T-helper 1 cell (primary cell): ENCODE data around the gene ELK4.

Source experiments
- DNase-seq, 5 donors: peaks; one replicate each; pipeline ENCODE4 v3.0.0-alpha.2; 2012 to 2020

Gene ELK4

GRCh38 chr1:205626216-205626615 lies 5.6 kb downstream of the ELK4 start:
- no peak for DNase-seq

GRCh38 chr1:205623646-205624045 lies 8.2 kb downstream of the ELK4 start:
- no peak for DNase-seq

GRCh38 chr1:205620269-205620668 lies 11.5 kb downstream of the ELK4 start:
- DNase-seq: no peak

- DNase-seq: no peak
These were observed 12.4 kb downstream of the ELK4 start for GRCh38 chr1:205619376-205619775.

- no peak for DNase-seq
These were observed 15.1 kb downstream of the ELK4 start for GRCh38 chr1:205616563-205617293.

- no peak for DNase-seq
These were observed 16.0 kb downstream of the ELK4 start for GRCh38 chr1:205615789-205616188.

GRCh38 chr1:205613854-205614412 lies 17.9 kb downstream of the ELK4 start:
- no peak for DNase-seq

- no peak for DNase-seq
These were observed 19.3 kb downstream of the ELK4 start for GRCh38 chr1:205612556-205612955.

GRCh38 chr1:205612104-205612503 lies 19.7 kb downstream of the ELK4 start:
- DNase-seq: no peak

GRCh38 chr1:205610901-205611466 lies 20.8 kb downstream of the ELK4 start:
- DNase-seq: no peak

GRCh38 chr1:205610036-205610435 lies 21.8 kb downstream of the ELK4 start:
- DNase-seq: no peak

- DNase-seq: no peak
These were observed 26.8 kb downstream of the ELK4 start for GRCh38 chr1:205604825-205605505.

- no peak for DNase-seq
These were observed 27.8 kb downstream of the ELK4 start for GRCh38 chr1:205604059-205604458.

- no peak for DNase-seq
These were observed 30.6 kb downstream of the ELK4 start for GRCh38 chr1:205601205-205601604.

- DNase-seq: peak in 1 of 5 donors; percentile 48
These were observed 31.7 kb downstream of the ELK4 start for GRCh38 chr1:205600085-205600484.

GRCh38 chr1:205599669-205600042 lies 32.2 kb downstream of the ELK4 start:
- no peak for DNase-seq

GRCh38 chr1:205598841-205599668 lies 32.8 kb downstream of the ELK4 start:
- no peak for DNase-seq

GRCh38 chr1:205597691-205598314 lies 34.0 kb downstream of the ELK4 start:
- DNase-seq: no peak

- no peak for DNase-seq
These were observed 34.9 kb downstream of the ELK4 start for GRCh38 chr1:205596876-205597275.

GRCh38 chr1:205595861-205596260 lies 36.0 kb downstream of the ELK4 start:
- no peak for DNase-seq

GRCh38 chr1:205595435-205595834 lies 36.4 kb downstream of the ELK4 start:
- DNase-seq: no peak

GRCh38 chr1:205594846-205595245 lies 37.0 kb downstream of the ELK4 start:
- no peak for DNase-seq
